ENCODE results near the gene DESI1.

DESI1 gene

GRCh38 chr22:41613456-41613855 lies 7.4 kb downstream of the DESI1 start:
- TF ChIP-seq CTCF (IDR thresholded peaks at IDR 0.05; ENCODE audit: insufficient read depth, missing control alignments): no peak
- DNase-seq (ENCODE audit: insufficient read length, low spot score) (no peak), FAIRE-seq (no peak)

GRCh38 chr22:41612603-41613306 lies 8.1 kb downstream of the DESI1 start:
- no peak for TF ChIP-seq CTCF (IDR thresholded peaks at IDR 0.05; ENCODE audit: insufficient read depth, missing control alignments)
- DNase-seq (ENCODE audit: insufficient read length, low spot score) (no peak), FAIRE-seq (no peak)

- no peak for TF ChIP-seq CTCF (IDR thresholded peaks at IDR 0.05; ENCODE audit: insufficient read depth, missing control alignments)
- DNase-seq (ENCODE audit: insufficient read length, low spot score) (no peak), FAIRE-seq (no peak)
These were observed 12.5 kb downstream of the DESI1 start for GRCh38 chr22:41608386-41608785.

GRCh38 chr22:41603873-41604332 lies 16.9 kb downstream of the DESI1 start:
- no peak for FAIRE-seq
- DNase-seq (ENCODE audit: insufficient read length, low spot score): no peak

GRCh38 chr22:41600976-41601375 lies 19.9 kb downstream of the DESI1 start:
- no peak for FAIRE-seq
- no peak for TF ChIP-seq CTCF (IDR thresholded peaks at IDR 0.05; ENCODE audit: insufficient read depth, missing control alignments)
- no peak for DNase-seq (ENCODE audit: insufficient read length, low spot score)

More at GRCh38 chr22:41603873-41604332, 16.9 kb downstream of the DESI1 start:
- TF ChIP-seq CTCF (IDR thresholded peaks at IDR 0.05; ENCODE audit: insufficient read depth, missing control alignments): no peak

- FAIRE-seq (no peak), DNase-seq (ENCODE audit: insufficient read length, low spot score) (no peak)
- TF ChIP-seq CTCF (IDR thresholded peaks at IDR 0.05; ENCODE audit: insufficient read depth, missing control alignments): no peak
These were observed 21.8 kb downstream of the DESI1 start for GRCh38 chr22:41598891-41599635.

GRCh38 chr22:41598081-41598480 lies 22.8 kb downstream of the DESI1 start:
- no peak for TF ChIP-seq CTCF (IDR thresholded peaks at IDR 0.05; ENCODE audit: insufficient read depth, missing control alignments)
- DNase-seq (ENCODE audit: insufficient read length, low spot score): no peak
- no peak for FAIRE-seq
